HepG2 (cell line): ENCODE results near the gene XPR1. TPM values are rescaled to one million over a fixed set of nuclear protein-coding genes. Genes with fewer than 3 reads are reported as not detected.

Experiments used
- ATAC-seq: fragments of 200-7000 bp; cut with Tn5 transposase; 3 replicates; pipeline ENCODE4 v1.9.1; 2020; ENCODE audit warnings: mild to moderate bottlenecking, moderate library complexity
- BruUV-seq: library from RNA; stranded (reverse); fragments of 400-500 nt; replicated peaks from 2 replicates; lab custom pipeline; 2021; lab: Mats Ljungman, UMichigan
- CTCF ChIA-PET: fragments of 300-600 bp; formaldehyde crosslinking; extraction: SDS; loops from one replicate; lab custom pipeline; 2021; ENCODE audit warnings: low total read pairs, inconsistent platforms, low intra/inter-chr PET ratio; lab: Yijun Ruan, JAX
- POLR2A ChIA-PET: fragments of 350-600 bp; sonication (Branson Sonifier 250); formaldehyde crosslinking; loops from one replicate; lab custom pipeline; 2020; ENCODE audit warnings: antibody characterized with exemption, inconsistent platforms; lab: Yijun Ruan, JAX
- DNase-seq: peaks from one replicate; pipeline ENCODE4 v3.0.0-alpha.2; 2015; ENCODE audit warnings: low spot score
- FAIRE-seq: peaks from 3 replicates; lab custom pipeline; 2011; peaks lifted over from hg19 to GRCh38; lab: Jason Lieb, UNC
- H2AFZ ChIP-seq: one replicate; pipeline ENCODE4 v1.6.1; 2011; ENCODE audit warnings: low read length, inconsistent platforms
- H3K27ac ChIP-seq: fragments of 300-600 bp; 3 replicates; pipeline ENCODE4 v1.8.0; 2011; ENCODE audit warnings: mixed run types, mild to moderate bottlenecking, mixed read lengths, low read length, inconsistent platforms; ENCODE audit not compliant: insufficient read depth; ENCODE audit errors: extremely low read length
- H3K27me3 ChIP-seq, 2 experiments: fragments of 200-600 bp in 1 of 2; 2 replicates in 1 of 2; 3 replicates in 1 of 2; pipeline versions ENCODE4 v1.6.0 to v1.8.0; 2011; ENCODE audit warnings: low read length in 2 of 2, mild to moderate bottlenecking in 2 of 2, moderate library complexity in 2 of 2, inconsistent platforms in 1 of 2; ENCODE audit not compliant: insufficient read depth in 2 of 2, control insufficient read depth in 1 of 2
- H3K36me3 ChIP-seq, 2 experiments: fragments of 200-600 bp in 1 of 2; replicated peaks in 1 of 2; 2 replicates in 1 of 2; 3 replicates in 1 of 2; pipeline versions ENCODE4 v1.5.1 to v1.8.0; 2011; ENCODE audit warnings: low read length in 2 of 2, inconsistent platforms in 1 of 2; ENCODE audit not compliant: insufficient read depth in 2 of 2, control insufficient read depth in 1 of 2
- H3K4me1 ChIP-seq: 2 replicates; pipeline ENCODE4 v1.5.1; 2012; ENCODE audit warnings: low read length, inconsistent platforms; ENCODE audit not compliant: insufficient read depth
- H3K4me2 ChIP-seq: 2 replicates; pipeline ENCODE4 v1.6.0; 2011; ENCODE audit warnings: low read depth, low read length, inconsistent platforms
- H3K4me3 ChIP-seq, 3 experiments: fragments of 200-600 bp in 1 of 3; sonication (generic), shearing (Covaris generic) in 1 of 3; replicated peaks in 1 of 3; 2 replicates each; pipeline ENCODE4 v1.5.1; 2011 to 2016; ENCODE audit warnings: low read length in 3 of 3, inconsistent platforms in 2 of 3, low read depth in 2 of 3, mild to moderate bottlenecking in 2 of 3, control low read depth in 1 of 3, mixed read lengths in 1 of 3; ENCODE audit not compliant: insufficient read depth in 1 of 3
- H3K79me2 ChIP-seq: one replicate; pipeline ENCODE4 v1.6.1; 2011; ENCODE audit warnings: low read length, inconsistent platforms; ENCODE audit not compliant: insufficient read depth
- H3K9ac ChIP-seq: 2 replicates; pipeline ENCODE4 v1.6.0; 2011; ENCODE audit warnings: mild to moderate bottlenecking, low read depth, low read length, inconsistent platforms; ENCODE audit not compliant: insufficient read depth
- H3K9me3 ChIP-seq: 2 replicates; pipeline ENCODE4 v1.5.1; 2012; ENCODE audit warnings: mild to moderate bottlenecking, low read length
- H4K20me1 ChIP-seq: 2 replicates; pipeline ENCODE4 v1.6.0; 2011; ENCODE audit warnings: inconsistent platforms, mild to moderate bottlenecking, low read length, moderate library complexity; ENCODE audit not compliant: insufficient read depth
- CBFB ChIP-seq: sonication (generic); formaldehyde crosslinking; IDR thresholded peaks from 2 replicates; pipeline ENCODE4 v1.4.0; 2020; ENCODE audit warnings: missing genetic modification reagents
- DDIT3 ChIP-seq: sonication (generic); formaldehyde crosslinking; IDR thresholded peaks from 2 replicates; pipeline ENCODE4 v1.4.0; 2020; ENCODE audit warnings: mild to moderate bottlenecking, missing genetic modification reagents
- DPF2 ChIP-seq: sonication (generic); formaldehyde crosslinking; IDR thresholded peaks from 2 replicates; pipeline ENCODE4 v1.4.0; 2020; ENCODE audit warnings: mild to moderate bottlenecking, low read depth, missing genetic modification reagents, borderline replicate concordance
- KMT2B ChIP-seq: IDR thresholded peaks from 2 replicates; pipeline ENCODE4 v1.6.1; 2016; ENCODE audit warnings: missing genetic modification reagents, missing compliant biosample characterization
- MATR3 ChIP-seq: sonication (generic); formaldehyde crosslinking; IDR thresholded peaks from 2 replicates; pipeline ENCODE4 v1.4.0; 2020; ENCODE audit warnings: missing genetic modification reagents
- MYPOP ChIP-seq: sonication (generic); formaldehyde crosslinking; IDR thresholded peaks from 2 replicates; pipeline ENCODE4 v1.8.1; 2023; ENCODE audit warnings: mild to moderate bottlenecking, moderate library complexity, missing genetic modification reagents
- NR2F6 ChIP-seq, 2 experiments: IDR thresholded peaks; 2 replicates each; pipeline ENCODE4 v1.6.1; 2016; ENCODE audit warnings: antibody characterized with exemption in 1 of 2, mild to moderate bottlenecking in 1 of 2
- RERE ChIP-seq: IDR thresholded peaks from 2 replicates; pipeline ENCODE4 v1.6.1; 2016; ENCODE audit warnings: low read depth, missing genetic modification reagents, missing compliant biosample characterization
- TBX3 ChIP-seq: fragments of 450-650 bp; IDR thresholded peaks from 2 replicates; pipeline ENCODE4 v1.6.1; 2017; ENCODE audit warnings: antibody characterized with exemption, mild to moderate bottlenecking, inconsistent platforms, borderline replicate concordance
- TFDP1 ChIP-seq: IDR thresholded peaks from 2 replicates; pipeline ENCODE4 v1.6.1; 2016; ENCODE audit warnings: missing compliant biosample characterization, missing genetic modification reagents, borderline replicate concordance
- UBTF ChIP-seq: sonication (generic); formaldehyde crosslinking; IDR thresholded peaks from 2 replicates; pipeline ENCODE4 v1.4.0; 2020; ENCODE audit warnings: mild to moderate bottlenecking, missing genetic modification reagents
- XRCC5 ChIP-seq: fragments of 200-400 bp; formaldehyde crosslinking; optimal IDR thresholded peaks from 2 replicates; pipeline ENCODE3; 2017; ENCODE audit warnings: mild to moderate bottlenecking, low read length
- ZFP36L2 ChIP-seq: sonication (generic); formaldehyde crosslinking; IDR thresholded peaks from 2 replicates; pipeline ENCODE4 v1.4.0; 2020; ENCODE audit warnings: missing genetic modification reagents
- ZNF3 ChIP-seq: IDR thresholded peaks from 2 replicates; pipeline ENCODE4 v1.7.0; 2017; ENCODE audit warnings: inconsistent platforms
- WGBS: methylation state at CpG from one replicate; pipeline ENCODE4 v1.1.6; 2017; ENCODE audit warnings: low lambda C conversion rate; 5-methylcytosine and 5-hydroxymethylcytosine counted together
- in situ Hi-C: cut with HindIII; loops from 2 replicates; pipeline ENCODE4 v1.10.0; 2017; ENCODE audit warnings: low pct_unique_long_range_greater_than_20kb; ENCODE audit not compliant: extremely low pct_ligation_motif_present
- intact Hi-C: fragments of 100-400 bp; cut with micrococcal nuclease; formaldehyde crosslinking; loops from one replicate; pipeline ENCODE4 v1.10.0; 2022; ENCODE audit not compliant: unreplicated experiment
- polyA plus RNA-seq, 8 experiments: library from polyadenylated mRNA; depleted of rRNA in 3 of 8; stranded (reverse) in 7 of 8; unstranded in 1 of 8; fragments of >200 nt; fragmentation: Illumina TruSeq in 4 of 8; extraction: Trizol in 4 of 8; gene quantifications; 2 replicates each; pipeline versions ENCODE4 v1.2.1 to v1.2.3, GENCODE V29; 2011 to 2016; ENCODE audit warnings: low read depth in 4 of 8, missing spikeins in 1 of 8, mixed read lengths in 1 of 8; ENCODE audit not compliant: insufficient read depth in 1 of 8
- total RNA-seq, 5 experiments: library from RNA; depleted of rRNA; stranded (reverse); fragments of >200 nt; fragmentation: Illumina TruSeq; extraction: Trizol; gene quantifications; 2 replicates each; pipeline ENCODE4 v1.2.3, GENCODE V29; 2016; ENCODE audit warnings: low read depth in 1 of 5

The XPR1 gene
- total and polyA plus RNA-seq, 2 of the 13 experiments (the other 11 are each of a cell fraction or from before 2014, with no cell fraction given): 22.3 to 23.6 TPM

GRCh38 chr1:180691322-180691913 lies 59.6 kb downstream of the XPR1 start:
- Histone ChIP-seq H3K27me3 (no peaks in the 10 kb centered on the region), H3K9ac (no peak overlapping the region), H4K20me1 (no peaks in the 10 kb centered on the region), H3K27ac (no peak overlapping the region), H3K4me1 (no peaks in the 10 kb centered on the region), H3K79me2 (no peaks in the 10 kb centered on the region), H3K4me3 (no peak overlapping the region), H3K4me2 (no peak overlapping the region), H3K9me3 (no peaks in the 10 kb centered on the region), H3K36me3 (no peaks in the 10 kb centered on the region), H2AFZ (no peak overlapping the region)
- no TSS peak for BruUV-seq
- FAIRE-seq: no peak
- TF ChIP-seq XRCC5 (no peak), KMT2B (CRISPR knock-in tag) (no peak), MYPOP (CRISPR knock-in tag) (no peak), ZNF3 (CRISPR knock-in tag) (no peak), ZFP36L2 (CRISPR knock-in tag) (no peak), DPF2 (CRISPR knock-in tag) (no peak), UBTF (no peak), TFDP1 (CRISPR knock-in tag) (no peak), TBX3 (no peak), MATR3 (CRISPR knock-in tag) (no peak), NR2F6 (IDR thresholded peaks at IDR 0.05) (no peak), NR2F6 (CRISPR knock-in tag; IDR thresholded peaks at IDR 0.05) (no peak), RERE (CRISPR knock-in tag) (no peak), CBFB (CRISPR knock-in tag) (no peak), DDIT3 (CRISPR knock-in tag) (no peak)
- no peak for ATAC-seq
- DNase-seq: no peak
- in situ Hi-C loops: no loop called here
- WGBS: 75% methylated on average over 2 of the region's 2 CpGs
- intact Hi-C loops: no loop called here
- ChIA-PET POLR2A (no interaction called here), CTCF (no interaction called here)
